ENCODE measurements around the gene MCCC1. TPM values are rescaled to one million over a fixed set of nuclear protein-coding genes. Genes with fewer than 3 reads are reported as not detected.
"Not testable (repeated sequence)": the region's sequence is repeated elsewhere in the genome, so short reads cannot be mapped to it uniquely, and the experiment has no call there.

Gene MCCC1
- total RNA-seq, 1 donor: 16.7 TPM

DNA sequence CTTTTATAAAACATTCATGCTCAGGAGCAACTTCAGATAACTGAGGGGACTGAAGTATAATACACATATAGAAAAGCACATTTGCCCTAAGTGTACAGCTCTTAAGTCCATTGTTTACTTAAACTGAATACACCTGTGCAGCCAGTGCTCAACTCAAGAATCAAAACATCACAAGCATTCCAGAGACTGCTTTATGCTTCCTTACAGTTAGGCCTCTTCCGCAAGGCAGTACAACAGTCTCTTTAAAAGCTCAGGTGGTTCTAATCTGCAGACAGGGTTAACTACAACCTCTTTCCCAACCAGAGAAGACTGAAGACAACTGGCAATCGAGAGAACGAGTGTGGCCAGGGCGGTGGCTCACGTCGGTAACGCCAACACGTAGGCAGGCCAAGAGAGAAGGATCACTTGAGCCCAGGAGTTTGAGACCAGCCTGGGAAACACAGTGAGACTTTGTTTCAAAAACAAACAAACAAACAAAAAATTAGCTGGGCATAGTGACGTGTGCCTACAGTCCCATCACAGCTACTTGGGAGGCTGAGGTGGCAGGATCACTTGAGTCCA is 16.9 kb downstream of the MCCC1 start:
- Histone ChIP-seq H3K9me3 (ENCODE audit: low read depth, low read length) (no peaks in the 10 kb centered on the region), H3K4me3 (ENCODE audit: low read length) (no peak overlapping the region), H3K27me3 (ENCODE audit: insufficient read depth, low read length) (no peaks in the 10 kb centered on the region), H3K4me1 (ENCODE audit: insufficient read depth, low read length) (no peaks in the 10 kb centered on the region)

DNA sequence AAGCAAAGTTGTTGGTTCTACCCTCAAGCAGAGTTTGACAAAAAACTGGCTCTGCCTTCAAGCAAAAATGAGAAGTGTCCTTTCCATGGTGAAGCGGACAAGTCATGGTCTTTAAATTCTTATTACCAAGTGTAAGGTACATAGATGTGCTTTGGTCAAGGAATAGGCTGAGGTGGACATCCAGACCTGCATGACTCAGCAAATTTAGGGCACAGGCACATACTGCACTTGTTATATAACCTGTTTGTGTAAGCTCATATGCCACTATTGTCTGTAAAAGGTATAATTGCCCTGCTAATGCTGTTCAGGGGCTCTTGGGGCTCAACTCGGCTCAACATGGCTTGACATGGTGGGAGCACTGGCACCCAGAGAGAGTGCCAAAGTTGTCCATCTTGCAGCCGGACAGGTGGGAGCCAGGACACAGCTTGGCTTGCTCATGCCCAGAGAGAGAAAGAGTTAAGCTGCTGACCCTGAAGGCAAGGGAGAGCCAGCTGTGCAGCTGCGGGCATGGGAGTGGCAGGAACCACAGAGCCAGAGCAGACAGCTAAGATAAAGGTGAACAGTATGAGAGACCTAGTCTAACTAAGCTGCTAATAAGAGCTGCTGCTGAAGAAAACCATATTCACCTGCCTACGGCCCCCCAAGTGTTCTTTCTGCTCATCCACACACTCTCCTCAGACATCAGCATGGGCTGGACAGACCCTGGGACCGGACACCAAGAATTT is 17.7 kb downstream of the MCCC1 start:
- Histone ChIP-seq H3K4me3 (ENCODE audit: low read length) (no peak overlapping the region), H3K9me3 (ENCODE audit: low read depth, low read length) (no peaks in the 10 kb centered on the region), H3K27me3 (ENCODE audit: insufficient read depth, low read length) (no peaks in the 10 kb centered on the region), H3K4me1 (ENCODE audit: insufficient read depth, low read length) (no peaks in the 10 kb centered on the region)

DNA sequence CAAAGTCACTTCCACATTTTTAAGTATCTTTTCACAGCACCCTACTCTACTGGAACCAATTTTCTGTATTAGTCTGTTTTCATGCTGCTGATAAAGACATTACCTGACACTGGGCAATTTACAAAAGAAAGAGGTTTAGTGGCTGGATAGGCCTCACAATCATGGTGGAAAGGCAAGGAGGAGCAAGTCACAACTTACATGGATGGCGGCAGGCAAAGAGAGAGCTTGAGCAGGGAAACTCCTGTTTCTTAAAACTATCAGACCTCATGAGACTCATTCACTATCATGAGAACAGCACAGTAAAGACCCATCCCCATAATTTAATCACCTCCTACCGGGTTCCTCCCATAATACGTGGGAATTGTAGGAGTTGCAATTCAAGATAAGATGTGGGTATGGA is 18.7 kb downstream of the MCCC1 start:
- no peaks in the 10 kb centered on the region for H3K27me3 ChIP-seq (ENCODE audit: insufficient read depth, low read length)
- no peak overlapping the region for H3K4me3 ChIP-seq (ENCODE audit: low read length)
- no peaks in the 10 kb centered on the region for H3K9me3 ChIP-seq (ENCODE audit: low read depth, low read length)
- no peaks in the 10 kb centered on the region for H3K4me1 ChIP-seq (ENCODE audit: insufficient read depth, low read length)

GRCh38 chr3:183074881-183075280 is 24.4 kb downstream of the MCCC1 start:
- Histone ChIP-seq H3K4me3 (ENCODE audit: low read length) (no peak overlapping the region), H3K9me3 (ENCODE audit: low read depth, low read length) (no peaks in the 10 kb centered on the region), H3K4me1 (ENCODE audit: insufficient read depth, low read length) (peaks cover 8% of the 10 kb centered on the region), H3K27me3 (ENCODE audit: insufficient read depth, low read length) (no peaks in the 10 kb centered on the region)

DNA sequence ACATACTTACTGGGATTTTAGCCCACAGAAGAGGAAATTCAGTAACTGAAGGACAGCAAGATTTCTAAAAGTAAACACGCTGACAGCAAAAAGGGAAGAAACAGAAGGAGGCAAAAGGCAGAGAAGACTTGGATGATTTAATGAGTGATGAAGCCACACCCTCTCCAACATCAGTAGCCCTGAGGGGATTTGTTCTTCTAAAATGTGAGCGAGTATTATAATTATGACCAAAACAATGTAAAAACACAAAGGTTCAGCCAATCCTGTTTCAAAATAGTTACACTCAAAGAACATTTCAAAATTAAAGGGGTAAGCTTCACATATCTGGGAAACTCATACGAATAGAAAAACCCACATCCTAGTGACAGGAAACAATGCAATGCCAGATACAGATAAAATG is 25.0 kb downstream of the MCCC1 start:
- no peaks in the 10 kb centered on the region for H3K27me3 ChIP-seq (ENCODE audit: insufficient read depth, low read length)
- H3K4me1 ChIP-seq (ENCODE audit: insufficient read depth, low read length): peaks cover 8% of the 10 kb centered on the region
- no peaks in the 10 kb centered on the region for H3K9me3 ChIP-seq (ENCODE audit: low read depth, low read length)
- H3K4me3 ChIP-seq (ENCODE audit: low read length): no peak overlapping the region

GRCh38 chr3:183073839-183074238 is 25.5 kb downstream of the MCCC1 start:
- Histone ChIP-seq H3K4me3 (ENCODE audit: low read length) (no peak overlapping the region), H3K27me3 (ENCODE audit: insufficient read depth, low read length) (no peaks in the 10 kb centered on the region)

GRCh38 chr3:183070892-183071291 is 28.4 kb downstream of the MCCC1 start:
- no peaks in the 10 kb centered on the region for H3K9me3 ChIP-seq (ENCODE audit: low read depth, low read length)
- no peak overlapping the region for H3K4me3 ChIP-seq (ENCODE audit: low read length)
- H3K4me1 ChIP-seq (ENCODE audit: insufficient read depth, low read length): peaks cover 8% of the 10 kb centered on the region
- H3K27me3 ChIP-seq (ENCODE audit: insufficient read depth, low read length): no peaks in the 10 kb centered on the region

More at GRCh38 chr3:183073839-183074238, 25.5 kb downstream of the MCCC1 start:
- Histone ChIP-seq H3K9me3 (ENCODE audit: low read depth, low read length) (no peaks in the 10 kb centered on the region), H3K4me1 (ENCODE audit: insufficient read depth, low read length) (peaks cover 8% of the 10 kb centered on the region)

- Histone ChIP-seq H3K27me3 (ENCODE audit: insufficient read depth, low read length) (no peaks in the 10 kb centered on the region), H3K4me3 (ENCODE audit: low read length) (no peak overlapping the region), H3K4me1 (ENCODE audit: insufficient read depth, low read length) (peaks cover 4% of the 10 kb centered on the region), H3K9me3 (ENCODE audit: low read depth, low read length) (no peaks in the 10 kb centered on the region)
Observed at GRCh38 chr3:183069086-183069485, 30.2 kb downstream of the MCCC1 start.

- H3K27me3 ChIP-seq (ENCODE audit: insufficient read depth, low read length); H3K9me3 ChIP-seq (ENCODE audit: low read depth, low read length); H3K4me3 ChIP-seq (ENCODE audit: low read length); H3K4me1 ChIP-seq (ENCODE audit: insufficient read depth, low read length): not testable (repeated sequence)
Observed at GRCh38 chr3:183066891-183067290, 32.4 kb downstream of the MCCC1 start.

DNA sequence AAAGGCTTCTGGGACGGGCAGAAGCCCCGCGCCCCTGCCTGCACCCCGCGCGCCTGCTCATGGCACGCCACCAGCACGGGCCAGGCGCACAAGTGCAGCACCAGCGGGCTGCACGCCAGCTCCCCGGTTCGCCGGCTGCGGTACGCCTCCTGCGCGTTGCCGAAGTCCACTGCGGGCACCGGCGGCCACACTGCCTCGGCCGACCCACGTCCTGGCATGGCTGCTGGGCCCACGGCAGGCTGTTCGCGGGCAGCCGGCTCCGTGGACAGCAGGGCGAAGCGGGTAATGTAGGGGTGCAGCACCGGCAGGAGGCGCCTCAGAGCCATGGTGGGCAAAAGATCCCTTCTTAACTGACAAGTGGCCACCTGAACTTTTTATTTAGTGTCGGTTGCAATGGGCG is 34.8 kb downstream of the MCCC1 start:
- no peak overlapping the region for H3K4me3 ChIP-seq (ENCODE audit: low read length)
- H3K9me3 ChIP-seq (ENCODE audit: low read depth, low read length): no peaks in the 10 kb centered on the region
- H3K4me1 ChIP-seq (ENCODE audit: insufficient read depth, low read length): no peaks in the 10 kb centered on the region
- no peaks in the 10 kb centered on the region for H3K27me3 ChIP-seq (ENCODE audit: insufficient read depth, low read length)

- Histone ChIP-seq H3K4me1 (ENCODE audit: insufficient read depth, low read length) (no peaks in the 10 kb centered on the region), H3K4me3 (ENCODE audit: low read length) (no peak overlapping the region), H3K27me3 (ENCODE audit: insufficient read depth, low read length) (no peaks in the 10 kb centered on the region), H3K9me3 (ENCODE audit: low read depth, low read length) (no peaks in the 10 kb centered on the region)
Observed at GRCh38 chr3:183061391-183062172, 37.7 kb downstream of the MCCC1 start.

- Histone ChIP-seq H3K4me3 (ENCODE audit: low read length) (no peak overlapping the region), H3K27me3 (ENCODE audit: insufficient read depth, low read length) (no peaks in the 10 kb centered on the region), H3K9me3 (ENCODE audit: low read depth, low read length) (no peaks in the 10 kb centered on the region), H3K4me1 (ENCODE audit: insufficient read depth, low read length) (no peaks in the 10 kb centered on the region)
Observed at GRCh38 chr3:183058351-183058750, 40.9 kb downstream of the MCCC1 start.

DNA sequence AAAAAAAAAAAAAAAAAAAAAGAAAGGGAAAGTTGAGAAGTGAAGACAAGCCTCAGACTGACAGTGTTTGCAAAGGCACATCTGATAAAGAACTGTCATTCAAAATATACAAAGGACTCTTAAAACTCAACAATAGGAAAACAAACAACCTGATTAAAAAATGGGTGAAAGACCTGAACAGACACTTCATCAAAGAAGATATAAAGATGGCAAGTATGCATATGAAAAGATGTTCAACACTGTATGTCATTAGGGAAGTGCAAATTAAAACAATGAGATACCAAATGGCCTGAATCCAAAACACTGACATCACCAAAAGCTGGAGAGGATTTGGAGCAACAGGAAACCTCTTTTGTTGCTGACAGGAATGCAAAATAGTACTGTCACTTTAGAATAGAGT is 48.6 kb downstream of the MCCC1 start:
- Histone ChIP-seq H3K9me3 (ENCODE audit: low read depth, low read length) (no peaks in the 10 kb centered on the region), H3K27me3 (ENCODE audit: insufficient read depth, low read length) (no peaks in the 10 kb centered on the region), H3K4me1 (ENCODE audit: insufficient read depth, low read length) (peaks cover 4% of the 10 kb centered on the region), H3K4me3 (ENCODE audit: low read length) (no peak overlapping the region)

DNA sequence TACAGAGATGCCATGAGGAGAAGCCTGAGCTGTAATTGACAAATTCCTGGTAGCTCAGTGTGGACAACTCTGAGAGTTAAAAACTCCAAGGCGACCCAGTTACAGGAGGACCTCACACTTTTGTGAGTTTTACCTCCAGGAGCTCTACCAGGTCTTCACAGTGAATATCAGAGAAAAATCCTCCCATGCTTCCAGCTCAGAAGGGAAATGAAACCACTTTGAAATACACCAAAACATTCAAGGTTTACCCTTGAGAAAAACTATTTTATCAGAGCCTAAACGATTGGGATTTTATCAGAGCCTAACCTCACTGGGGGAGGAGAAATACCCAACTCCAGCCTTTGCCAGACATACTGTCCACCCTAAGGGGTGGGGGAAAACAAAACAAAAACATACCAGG is 52.4 kb downstream of the MCCC1 start:
- Histone ChIP-seq H3K4me1 (ENCODE audit: insufficient read depth, low read length) (peaks cover 4% of the 10 kb centered on the region), H3K9me3 (ENCODE audit: low read depth, low read length) (no peaks in the 10 kb centered on the region), H3K27me3 (ENCODE audit: insufficient read depth, low read length) (no peaks in the 10 kb centered on the region), H3K4me3 (ENCODE audit: low read length) (no peak overlapping the region)

DNA sequence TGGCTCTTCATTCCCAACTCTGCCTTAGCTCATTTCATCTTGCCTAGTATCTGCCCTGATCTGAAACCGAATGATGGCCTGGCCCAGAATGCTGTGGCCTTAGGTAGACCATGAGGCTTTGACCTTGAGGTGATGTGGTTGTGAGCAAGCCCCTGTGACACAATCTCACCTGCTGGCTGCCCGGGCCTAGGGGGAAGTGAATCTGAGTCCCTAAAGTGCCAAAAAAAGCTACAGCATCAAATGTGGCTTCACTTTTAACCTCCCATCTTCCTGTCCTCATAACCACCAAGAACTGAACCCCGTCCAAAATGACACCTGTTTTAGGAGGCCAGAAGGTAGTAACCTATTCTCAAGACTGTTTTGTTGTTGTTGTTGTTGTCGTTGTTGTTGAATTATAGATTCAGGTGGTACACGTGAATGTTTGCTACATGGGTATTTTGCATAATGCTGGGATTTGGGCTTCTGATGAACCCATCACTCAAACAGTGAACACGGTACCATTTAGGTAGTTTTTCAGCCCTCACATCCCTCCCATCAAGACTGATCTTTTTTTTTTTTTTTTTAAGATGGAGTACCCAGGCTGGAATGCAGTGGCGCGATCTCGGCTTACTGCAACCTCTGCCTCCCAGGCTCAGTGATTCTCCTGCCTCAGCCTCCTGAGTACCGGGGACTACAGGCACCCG is 54.6 kb downstream of the MCCC1 start:
- Histone ChIP-seq H3K4me1 (ENCODE audit: insufficient read depth, low read length) (peaks cover 4% of the 10 kb centered on the region), H3K27me3 (ENCODE audit: insufficient read depth, low read length) (no peaks in the 10 kb centered on the region), H3K9me3 (ENCODE audit: low read depth, low read length) (no peaks in the 10 kb centered on the region), H3K4me3 (ENCODE audit: low read length) (no peak overlapping the region)

Data from mononuclear cell (primary cell).